Type B pancreatic cell (in vitro differentiated cells): ENCODE data around the gene CUL1. TPM values are rescaled to one million over a fixed set of nuclear protein-coding genes. Genes with fewer than 3 reads are reported as not detected.

ENCODE experiments used
- DNase-seq: peaks from one replicate; pipeline ENCODE4 v3.0.0; 2021; ENCODE audit warnings: mixed read lengths; ENCODE audit not compliant: unreplicated experiment; ENCODE audit errors: extremely low spot score
- H3K27ac Mint-ChIP-seq: 2 replicates; pipeline ENCODE4 v1.8.0; 2021; ENCODE audit warnings: mild to moderate bottlenecking, mixed read lengths
- H3K27me3 Mint-ChIP-seq: 2 replicates; pipeline ENCODE4 v1.8.0; 2021; ENCODE audit warnings: mixed read lengths
- H3K36me3 Mint-ChIP-seq: 2 replicates; pipeline ENCODE4 v1.8.0; 2021; ENCODE audit warnings: mixed read lengths
- H3K4me1 Mint-ChIP-seq: one replicate; pipeline ENCODE4 v1.8.0; 2021; ENCODE audit warnings: mixed read lengths; ENCODE audit not compliant: unreplicated experiment
- H3K4me3 Mint-ChIP-seq: 2 replicates; pipeline ENCODE4 v1.8.0; 2021; ENCODE audit warnings: mild to moderate bottlenecking, mixed read lengths
- H3K9me3 Mint-ChIP-seq: 2 replicates; pipeline ENCODE4 v1.8.0; 2021; ENCODE audit warnings: mixed read lengths
- CTCF ChIP-seq: fragments of 200-600 bp; sonication (generic); conservative IDR thresholded peaks from 2 replicates; pipeline ENCODE4 v1.5.0; 2021; ENCODE audit warnings: antibody characterized with exemption, mild to moderate bottlenecking
- total RNA-seq: library from RNA; stranded (reverse); gene quantifications from 2 replicates; pipeline ENCODE4 v1.2.1, GENCODE V29; 2021; ENCODE audit warnings: low replicate concordance

The CUL1 gene
- total RNA-seq, 1 donor from 2014 or later = 57.3 TPM

- no peaks in the 10 kb centered on the region for H3K27me3 Mint-ChIP-seq
- peaks cover 26% of the 10 kb centered on the region for H3K36me3 Mint-ChIP-seq
Observed at GRCh38 chr7:148733496-148733895, 34.8 kb downstream of the CUL1 start.

GRCh38 chr7:148735141-148735540 lies 36.4 kb downstream of the CUL1 start:
- no peak overlapping the region for H3K4me3 Mint-ChIP-seq
- no peak for DNase-seq
- H3K27ac Mint-ChIP-seq = no peak overlapping the region

More at GRCh38 chr7:148733496-148733895, 34.8 kb downstream of the CUL1 start:
- no peak overlapping the region for H3K4me3 Mint-ChIP-seq
- H3K4me1 Mint-ChIP-seq = peaks cover 12% of the 10 kb centered on the region
- no peaks in the 10 kb centered on the region for H3K9me3 Mint-ChIP-seq
- no peak for TF ChIP-seq CTCF
- no peak overlapping the region for H3K27ac Mint-ChIP-seq
- no peak for DNase-seq

GRCh38 chr7:148735967-148736366 lies 37.3 kb downstream of the CUL1 start:
- TF ChIP-seq CTCF = no peak
- no peak overlapping the region for H3K4me3 Mint-ChIP-seq
- no peaks in the 10 kb centered on the region for H3K9me3 Mint-ChIP-seq
- H3K4me1 Mint-ChIP-seq = peaks cover 6% of the 10 kb centered on the region
- H3K36me3 Mint-ChIP-seq = peaks cover 46% of the 10 kb centered on the region
- DNase-seq = no peak
- H3K27me3 Mint-ChIP-seq = no peaks in the 10 kb centered on the region
- H3K27ac Mint-ChIP-seq = no peak overlapping the region

More at GRCh38 chr7:148735141-148735540, 36.4 kb downstream of the CUL1 start:
- Mint-ChIP-seq H3K4me1 (peaks cover 6% of the 10 kb centered on the region), H3K36me3 (peaks cover 38% of the 10 kb centered on the region), H3K27me3 (no peaks in the 10 kb centered on the region), H3K9me3 (no peaks in the 10 kb centered on the region)
- no peak for TF ChIP-seq CTCF

- Mint-ChIP-seq H3K4me1 (no peaks in the 10 kb centered on the region), H3K27ac (no peak overlapping the region), H3K9me3 (peaks cover 6% of the 10 kb centered on the region), H3K27me3 (no peaks in the 10 kb centered on the region), H3K4me3 (no peak overlapping the region), H3K36me3 (peaks cover 53% of the 10 kb centered on the region)
- no peak for TF ChIP-seq CTCF
- no peak for DNase-seq
Observed at GRCh38 chr7:148738737-148739535, 40.2 kb downstream of the CUL1 start.

- Mint-ChIP-seq H3K36me3 (peaks cover 30% of the 10 kb centered on the region), H3K27ac (no peak overlapping the region), H3K9me3 (peaks cover 6% of the 10 kb centered on the region), H3K27me3 (no peaks in the 10 kb centered on the region), H3K4me3 (no peak overlapping the region), H3K4me1 (no peaks in the 10 kb centered on the region)
- no peak for TF ChIP-seq CTCF
- DNase-seq = no peak
Observed at GRCh38 chr7:148746135-148746534, 47.4 kb downstream of the CUL1 start.
